SK-N-SH (cell line): ENCODE results near the gene SLX4IP. TPM values are rescaled to one million over a fixed set of nuclear protein-coding genes. Genes with fewer than 3 reads are reported as not detected.

Experiments used
- CTCF ChIA-PET: fragments of 300-600, 350-600 bp; formaldehyde crosslinking; extraction: SDS; loops from one replicate; lab custom pipeline; 2021; lab: Yijun Ruan, JAX
- POLR2A ChIA-PET: fragments of 350-600 bp; sonication (Branson Sonifier 250); formaldehyde crosslinking; extraction: SDS; loops from one replicate; lab custom pipeline; 2020; ENCODE audit warnings: antibody characterized with exemption, inconsistent platforms; lab: Yijun Ruan, JAX
- DNase-seq: peaks from one replicate; pipeline ENCODE4 v3.0.0; 2012
- H2AFZ ChIP-seq: fragments of 200-600 bp; sonication (generic); 2 replicates; pipeline ENCODE4 v1.8.1; 2016; ENCODE audit warnings: antibody characterized with exemption, mild to moderate bottlenecking, low read depth
- H3F3A ChIP-seq: fragments of 200-600 bp; sonication (generic); replicated peaks from 2 replicates; pipeline ENCODE3; 2016; ENCODE audit warnings: antibody characterized with exemption, mild to moderate bottlenecking; ENCODE audit not compliant: insufficient read depth
- H3K27ac ChIP-seq, 2 experiments: fragments of 200-500 bp in 1 of 2; fragments of 200-600 bp in 1 of 2; sonication (Bioruptor generic) in 1 of 2; sonication (generic), shearing (Covaris generic) in 1 of 2; 2 replicates each; pipeline versions ENCODE4 v1.5.1 to v1.6.1; 2014 to 2016; ENCODE audit warnings: low read depth in 2 of 2, inconsistent platforms in 1 of 2, low read length in 1 of 2, mild to moderate bottlenecking in 1 of 2, mixed read lengths in 1 of 2
- H3K27me3 ChIP-seq: fragments of 200-600 bp; sonication (generic), shearing (Covaris generic); 2 replicates; pipeline ENCODE4 v1.6.1; 2016; ENCODE audit warnings: mixed run types; ENCODE audit not compliant: insufficient read depth
- H3K36me3 ChIP-seq, 2 experiments: fragments of 200-500 bp in 1 of 2; fragments of 200-600 bp in 1 of 2; sonication (Bioruptor generic) in 1 of 2; sonication (generic) in 1 of 2; replicated peaks in 1 of 2; 2 replicates each; pipeline versions ENCODE3 to v1.5.1; 2014 to 2016; ENCODE audit warnings: low read length in 1 of 2, mild to moderate bottlenecking in 1 of 2; ENCODE audit not compliant: insufficient read depth in 2 of 2, control insufficient read depth in 1 of 2
- H3K4me1 ChIP-seq, 2 experiments: fragments of 200-500 bp in 1 of 2; fragments of 200-600 bp in 1 of 2; sonication (Bioruptor generic) in 1 of 2; sonication (generic), shearing (Covaris generic) in 1 of 2; 2 replicates each; pipeline versions ENCODE4 v1.5.1 to v1.6.1; 2014 to 2016; ENCODE audit warnings: low read depth in 1 of 2, low read length in 1 of 2, mixed run types in 1 of 2; ENCODE audit not compliant: insufficient read depth in 2 of 2, control insufficient read depth in 1 of 2
- H3K4me2 ChIP-seq: fragments of 200-600 bp; sonication (generic), shearing (Covaris generic); 2 replicates; pipeline ENCODE4 v1.6.1; 2017; ENCODE audit warnings: mixed run types
- H3K4me3 ChIP-seq, 2 experiments: fragments of 200-500 bp in 1 of 2; fragments of 200-600 bp in 1 of 2; sonication (Bioruptor generic) in 1 of 2; sonication (generic), shearing (Covaris generic) in 1 of 2; 2 replicates each; pipeline versions ENCODE4 v1.5.1 to v1.8.1; 2014 to 2016; ENCODE audit warnings: low read depth in 2 of 2, inconsistent platforms in 1 of 2, low read length in 1 of 2, mild to moderate bottlenecking in 1 of 2, mixed read lengths in 1 of 2, moderate library complexity in 1 of 2
- H3K79me2 ChIP-seq: fragments of 200-600 bp; sonication (generic); 2 replicates; pipeline ENCODE4 v1.8.1; 2017; ENCODE audit warnings: mild to moderate bottlenecking; ENCODE audit not compliant: insufficient read depth
- H3K9ac ChIP-seq: fragments of 200-600 bp; sonication (generic); 2 replicates; pipeline ENCODE4 v1.6.1; 2017; ENCODE audit warnings: mixed run types
- H3K9me2 ChIP-seq: fragments of 200-600 bp; sonication (generic); 2 replicates; pipeline ENCODE4 v1.6.1; 2017; ENCODE audit warnings: mixed run types
- H3K9me3 ChIP-seq: fragments of 200-600 bp; sonication (generic); 2 replicates; pipeline ENCODE4 v1.6.1; 2017; ENCODE audit warnings: mixed run types, mild to moderate bottlenecking, moderate library complexity
- H4K20me1 ChIP-seq: fragments of 200-600 bp; sonication (generic); 2 replicates; pipeline ENCODE4 v1.6.1; 2017; ENCODE audit warnings: mild to moderate bottlenecking, mixed run types; ENCODE audit not compliant: insufficient read depth
- CHD2 ChIP-seq: fragments of 150-350 bp; IDR thresholded peaks from 2 replicates; pipeline ENCODE4 v1.6.1; 2018; ENCODE audit warnings: low read length; ENCODE audit not compliant: partially characterized antibody
- CTCF ChIP-seq: fragments of 200-600 bp; sonication (generic); IDR thresholded peaks from 2 replicates; pipeline ENCODE4 v1.6.1; 2017; ENCODE audit warnings: antibody characterized with exemption, mild to moderate bottlenecking, moderate library complexity
- ELF1 ChIP-seq: IDR thresholded peaks from 2 replicates; pipeline ENCODE4 v1.4.0; 2012
- EZH2phosphoT487 ChIP-seq: fragments of 200-600 bp; sonication (generic); IDR thresholded peaks from 2 replicates; pipeline ENCODE4 v1.6.1; 2017; ENCODE audit warnings: low read depth, mixed run types, mild to moderate bottlenecking, antibody characterized with exemption, moderate library complexity, borderline replicate concordance
- FOSL2 ChIP-seq: IDR thresholded peaks from 2 replicates; pipeline ENCODE4 v1.4.0; 2012; ENCODE audit warnings: low read depth, mild to moderate bottlenecking, moderate library complexity, borderline replicate concordance
- FOXJ3 ChIP-seq: sonication (generic); formaldehyde crosslinking; IDR thresholded peaks from 2 replicates; pipeline ENCODE4 v1.5.1; 2020; ENCODE audit warnings: mild to moderate bottlenecking, missing genetic modification reagents
- GATA2 ChIP-seq: sonication (generic); formaldehyde crosslinking; IDR thresholded peaks from 2 replicates; pipeline ENCODE4 v1.5.0; 2020; ENCODE audit warnings: mild to moderate bottlenecking, missing genetic modification reagents
- IRF3 ChIP-seq: fragments of 150-350 bp; IDR thresholded peaks from 2 replicates; pipeline ENCODE4 v1.6.1; 2016; ENCODE audit warnings: mild to moderate bottlenecking, low read depth, low read length
- MEF2A ChIP-seq: IDR thresholded peaks from 2 replicates; pipeline ENCODE4 v1.4.0; 2012; ENCODE audit warnings: low read depth, borderline replicate concordance
- MXI1 ChIP-seq: IDR thresholded peaks from 2 replicates; pipeline ENCODE4 v1.6.1; 2012; ENCODE audit warnings: mild to moderate bottlenecking, low read depth, low read length, improper control_type of control experiment
- PBX3 ChIP-seq: IDR thresholded peaks from 2 replicates; pipeline ENCODE4; 2012
- POLR2AphosphoS5 ChIP-seq: IDR thresholded peaks from 2 replicates; pipeline ENCODE4 v1.6.1; 2012; ENCODE audit warnings: low read depth, low read length
- RAD21 ChIP-seq: IDR thresholded peaks from 2 replicates; pipeline ENCODE4 v1.6.1; 2012; ENCODE audit warnings: mild to moderate bottlenecking, low read length
- RCOR1 ChIP-seq: fragments of 150-350 bp; IDR thresholded peaks from 2 replicates; pipeline ENCODE4 v1.6.1; 2017; ENCODE audit warnings: antibody characterized with exemption, low read length
- RFX5 ChIP-seq: IDR thresholded peaks from 2 replicates; pipeline ENCODE4 v1.6.1; 2012; ENCODE audit warnings: mild to moderate bottlenecking, improper control_type of control experiment, low read length
- RXRA ChIP-seq: IDR thresholded peaks from 2 replicates; pipeline ENCODE4 v1.4.0; 2012; ENCODE audit warnings: low read depth, mild to moderate bottlenecking, borderline replicate concordance
- SIN3A ChIP-seq: IDR thresholded peaks from 2 replicates; pipeline ENCODE4 v1.6.1; 2012; ENCODE audit warnings: low read depth, mild to moderate bottlenecking, low read length, moderate library complexity, borderline replicate concordance
- SMC3 ChIP-seq: IDR thresholded peaks from 2 replicates; pipeline ENCODE4 v1.6.1; 2012; ENCODE audit warnings: low read depth, low read length, improper control_type of control experiment
- YY1 ChIP-seq: IDR thresholded peaks from 2 replicates; pipeline ENCODE4 v1.4.0; 2012; ENCODE audit warnings: low read depth, mild to moderate bottlenecking
- ZBTB33 ChIP-seq: IDR thresholded peaks from 2 replicates; pipeline ENCODE4 v1.4.0; 2012; ENCODE audit warnings: low read depth, borderline replicate concordance
- WGBS: methylation state at CpG from one replicate; pipeline ENCODE4 v1.1.6; 2017; ENCODE audit warnings: low lambda C conversion rate; 5-methylcytosine and 5-hydroxymethylcytosine counted together
- polyA plus RNA-seq, 3 experiments: library from polyadenylated mRNA; depleted of rRNA; stranded (reverse); fragments of >200 nt; gene quantifications; 2 replicates each; pipeline ENCODE4 v1.2.3, GENCODE V29; 2012
- TF ChIP-seq, protein P1 (sequence below): fragments of 150-350 bp; IDR thresholded peaks from 2 replicates; pipeline ENCODE4 v1.6.1; 2017; ENCODE audit warnings: antibody characterized with exemption, low read length, low read depth, borderline replicate concordance

Gene SLX4IP
- polyA plus RNA-seq, 1 of the 3 experiments (the other 2 are of a cell fraction), result 1.3 TPM

DNA sequence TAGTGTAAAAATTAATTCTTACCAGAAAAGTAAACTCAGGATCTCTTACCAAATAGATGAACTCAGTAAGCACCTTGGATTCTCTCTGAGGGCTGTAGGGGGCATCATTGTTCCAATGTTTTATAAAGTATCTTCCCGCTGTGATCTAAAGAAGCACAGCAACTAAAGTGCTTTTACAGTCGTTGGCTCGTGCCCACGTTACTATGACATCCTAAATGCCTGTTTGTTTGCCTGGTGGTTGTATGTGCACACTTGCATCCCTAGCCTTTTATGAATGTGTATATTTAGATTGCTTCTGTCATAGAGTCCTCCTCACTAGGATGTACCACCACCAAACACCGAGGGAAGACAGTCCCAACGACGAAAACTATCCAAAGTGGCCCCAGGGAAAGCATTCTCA lies 34.5 kb downstream of the SLX4IP start:
- Histone ChIP-seq H3K36me3 (no peaks in the 10 kb centered on the region), H3K27ac (peak overlapping the region in 1 of 2 experiments; percentile 28; a peak in 1 of 4 replicates), H3K4me1 (peaks cover 7 to 18% of the 10 kb centered on the region in 2 experiments; a peak in 3 of 4 replicates)
- TF ChIP-seq RAD21, result peak; percentile 77
- no peak for TF ChIP-seq YY1
- no peak for TF ChIP-seq FOSL2
- peak; percentile 71 for TF ChIP-seq CTCF
- TF ChIP-seq SMC3, result peak; percentile 60
- TF ChIP-seq, all 33 proteins: peak for 3
- CTCF ChIA-PET, result interaction anchor here (2.3 kb wide), 1 partner anchor 8 kb away, joined by 7 read pairs; no protein-coding TSS in a partner anchor
- no peak overlapping the region for H3K9ac ChIP-seq
- DNase-seq, result peak; percentile 34
- H3K9me3 ChIP-seq, result no peaks in the 10 kb centered on the region
- H3K4me2 ChIP-seq, result no peak overlapping the region
- 57% methylated on average over 7 of the region's 7 CpGs for whole genome bisulfite sequencing
- POLR2A ChIA-PET, result no interaction called here
- no peaks in the 10 kb centered on the region for H3K9me2 ChIP-seq
- no peaks in the 10 kb centered on the region for H4K20me1 ChIP-seq
- no peak overlapping the region for H2AFZ ChIP-seq
- H3F3A ChIP-seq, result no peaks in the 10 kb centered on the region
- H3K4me3 ChIP-seq, result no peak overlapping the region; a peak in 1 of 4 replicates
- H3K27me3 ChIP-seq, result no peaks in the 10 kb centered on the region
- H3K79me2 ChIP-seq, result 0 out of 2 replicates have a peak, but pooled peaks cover 3% of the 10 kb centered on the region

- Histone ChIP-seq H3K4me1 (peaks cover 7 to 18% of the 10 kb centered on the region in 2 experiments; a peak in 3 of 4 replicates), H3K4me2 (no peak overlapping the region), H3K79me2 (0 out of 2 replicates have a peak, but pooled peaks cover 3% of the 10 kb centered on the region), H3K9me2 (no peaks in the 10 kb centered on the region), H2AFZ (no peak overlapping the region), H3K9ac (no peak overlapping the region), H4K20me1 (no peaks in the 10 kb centered on the region), H3K36me3 (no peaks in the 10 kb centered on the region), H3K9me3 (no peaks in the 10 kb centered on the region), H3F3A (no peaks in the 10 kb centered on the region), H3K27ac (peak overlapping the region in 1 of 2 experiments; percentile 30; a peak in 2 of 4 replicates), H3K27me3 (no peaks in the 10 kb centered on the region), H3K4me3 (no peak overlapping the region)
- ChIA-PET CTCF (no interaction called here), POLR2A (no interaction called here)
- 94% methylated on average over 6 of the region's 6 CpGs for WGBS
- no peak for DNase-seq
- TF ChIP-seq CHD2 (no peak), FOXJ3 (CRISPR knock-in tag) (no peak), EZH2phosphoT487 (no peak), SIN3A (no peak), MEF2A (no peak), FOSL2 (no peak), MXI1 (no peak), ZBTB33 (no peak), ELF1 (no peak), PBX3 (no peak), SMC3 (no peak), IRF3 (no peak), POLR2AphosphoS5 (no peak), GATA2 (CRISPR knock-in tag) (no peak), RXRA (no peak), RCOR1 (no peak), RAD21 (no peak), RFX5 (no peak)
- TF ChIP-seq, protein P1, sequence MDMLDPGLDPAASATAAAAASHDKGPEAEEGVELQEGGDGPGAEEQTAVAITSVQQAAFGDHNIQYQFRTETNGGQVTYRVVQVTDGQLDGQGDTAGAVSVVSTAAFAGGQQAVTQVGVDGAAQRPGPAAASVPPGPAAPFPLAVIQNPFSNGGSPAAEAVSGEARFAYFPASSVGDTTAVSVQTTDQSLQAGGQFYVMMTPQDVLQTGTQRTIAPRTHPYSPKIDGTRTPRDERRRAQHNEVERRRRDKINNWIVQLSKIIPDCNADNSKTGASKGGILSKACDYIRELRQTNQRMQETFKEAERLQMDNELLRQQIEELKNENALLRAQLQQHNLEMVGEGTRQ, result no peak
Measured at GRCh38 chr20:10470276-10470675, 35.2 kb downstream of the SLX4IP start.
